ENCODE data around the gene NCOA7.
"Not testable (repeated sequence)": the region's sequence is repeated elsewhere in the genome, so short reads cannot be mapped to it uniquely, and the experiment has no call there.

DNA sequence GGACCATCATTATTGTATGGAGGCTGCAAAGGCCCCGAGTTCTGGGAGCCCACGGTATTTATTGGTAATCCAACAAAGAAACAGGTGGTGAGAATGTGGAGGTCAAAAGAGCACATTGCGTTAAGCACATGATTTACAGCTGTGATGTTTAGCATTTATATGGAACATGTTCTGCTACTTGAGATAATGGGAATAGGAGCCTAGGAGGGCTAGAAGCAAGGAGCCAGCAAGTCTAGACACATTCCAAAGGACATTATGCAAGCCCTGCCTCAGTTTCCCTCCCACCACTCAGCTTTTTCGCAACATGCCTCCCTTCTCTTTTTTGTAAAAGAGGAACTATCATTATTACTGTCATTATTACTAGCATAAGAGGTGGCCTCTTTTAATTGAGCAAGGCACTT is 120.3 kb downstream of the NCOA7 start:
- TF ChIP-seq CTCF (IDR thresholded peaks at IDR 0.05; ENCODE audit: low read depth, low read length); EZH2phosphoT487 (IDR thresholded peaks at IDR 0.05; ENCODE audit: low read depth): not testable (repeated sequence)

Data from OCI-LY3 (cell line).